Gastroesophageal sphincter (tissue), 4 donors: ENCODE measurements around the gene IBA57. TPM values are rescaled to one million over a fixed set of nuclear protein-coding genes. Genes with fewer than 3 reads are reported as not detected.
A peak's percentile ranks its signal among the peaks of the same experiment; 100 is the strongest.

Experiments
- ATAC-seq: fragments of 150-250 bp; one replicate; pipeline ENCODE4 v1.9.1; 2016; ENCODE audit warnings: mild to moderate bottlenecking, moderate library complexity
- H3K27ac ChIP-seq, 4 donors: fragments of 200-600 bp; sonication (generic) in 3 of 4; 1 replicate in 3 of 4; 2 replicates in 1 of 4; pipeline ENCODE4 v1.5.1; 2016 to 2019
- H3K27me3 ChIP-seq: fragments of 200-600 bp; sonication (generic); one replicate; pipeline ENCODE4 v1.5.1; 2019
- H3K36me3 ChIP-seq, 2 donors: fragments of 200-600 bp; sonication (generic); one replicate each; pipeline ENCODE4 v1.5.1; 2019; ENCODE audit warnings: control low read depth in 1 of 2
- H3K4me1 ChIP-seq, 3 donors: fragments of 200-600 bp; sonication (generic); 1 replicate in 2 of 3; 2 replicates in 1 of 3; pipeline ENCODE4 v1.5.1; 2016 to 2019; ENCODE audit warnings: control low read depth in 2 of 3
- H3K4me3 ChIP-seq, 2 donors: fragments of 200-600 bp; sonication (generic); one replicate each; pipeline ENCODE4 v1.5.1; 2019; ENCODE audit warnings: mild to moderate bottlenecking in 1 of 2, moderate library complexity in 1 of 2
- H3K9me3 ChIP-seq, 3 donors: fragments of 200-600 bp; sonication (generic); one replicate each; pipeline ENCODE4 v1.5.1; 2017 to 2019; ENCODE audit warnings: control low read depth in 2 of 3
- EP300 ChIP-seq: sonication (generic); formaldehyde crosslinking; IDR thresholded peaks from one replicate; pipeline ENCODE4 v1.6.1; 2017; ENCODE audit warnings: antibody characterized with exemption, mild to moderate bottlenecking
- POLR2A ChIP-seq, 2 donors: fragments of 450-650 bp; IDR thresholded peaks; one replicate each; pipeline ENCODE4 v1.6.1; 2017; ENCODE audit warnings: antibody characterized with exemption in 2 of 2, mild to moderate bottlenecking in 2 of 2, moderate library complexity in 1 of 2
- POLR2AphosphoS5 ChIP-seq: sonication (generic); formaldehyde crosslinking; IDR thresholded peaks from one replicate; pipeline ENCODE4 v1.6.1; 2017; ENCODE audit warnings: antibody characterized with exemption
- WGBS, 2 donors: methylation state at CpG; one replicate each; pipeline ENCODE4 v1.1.5; 2018; ENCODE audit warnings: low coverage in 1 of 2; 5-methylcytosine and 5-hydroxymethylcytosine counted together
- total RNA-seq, 4 donors: library from RNA; depleted of rRNA; stranded (reverse); fragments of >200 nt; gene quantifications; one replicate each; pipeline ENCODE4 v1.1.0, GENCODE V29; 2016
- TF ChIP-seq, protein P1 (sequence below), 4 experiments: fragments of 200-600 bp in 2 of 4; fragments of 450-650 bp in 2 of 4; sonication (generic) in 1 of 4; IDR thresholded peaks; one replicate each; pipeline ENCODE4 v1.5.1; 2017 to 2019; ENCODE audit warnings: antibody characterized with exemption in 4 of 4, mild to moderate bottlenecking in 2 of 4, moderate library complexity in 2 of 4

Gene IBA57
- total RNA-seq, 4 donors from 2014 or later: 4.2 to 11.3 (median 7.4) TPM

GRCh38 chr1:228134591-228134990 lies 31.0 kb upstream of the IBA57 start:
- H3K4me1 ChIP-seq: peaks cover 0 to 15% (median 0%) of the 10 kb centered on the region in 3 donors
- no peak overlapping the region for H3K27ac ChIP-seq
- no peak for ATAC-seq
- no peaks in the 10 kb centered on the region for H3K36me3 ChIP-seq
- 66 to 80% methylated on average over 3 to 9 of the region's 12 CpGs for WGBS, 2 donors
- no peak overlapping the region for H3K4me3 ChIP-seq
- H3K27me3 ChIP-seq: peaks cover 19% of the 10 kb centered on the region
- TF ChIP-seq, protein P1, sequence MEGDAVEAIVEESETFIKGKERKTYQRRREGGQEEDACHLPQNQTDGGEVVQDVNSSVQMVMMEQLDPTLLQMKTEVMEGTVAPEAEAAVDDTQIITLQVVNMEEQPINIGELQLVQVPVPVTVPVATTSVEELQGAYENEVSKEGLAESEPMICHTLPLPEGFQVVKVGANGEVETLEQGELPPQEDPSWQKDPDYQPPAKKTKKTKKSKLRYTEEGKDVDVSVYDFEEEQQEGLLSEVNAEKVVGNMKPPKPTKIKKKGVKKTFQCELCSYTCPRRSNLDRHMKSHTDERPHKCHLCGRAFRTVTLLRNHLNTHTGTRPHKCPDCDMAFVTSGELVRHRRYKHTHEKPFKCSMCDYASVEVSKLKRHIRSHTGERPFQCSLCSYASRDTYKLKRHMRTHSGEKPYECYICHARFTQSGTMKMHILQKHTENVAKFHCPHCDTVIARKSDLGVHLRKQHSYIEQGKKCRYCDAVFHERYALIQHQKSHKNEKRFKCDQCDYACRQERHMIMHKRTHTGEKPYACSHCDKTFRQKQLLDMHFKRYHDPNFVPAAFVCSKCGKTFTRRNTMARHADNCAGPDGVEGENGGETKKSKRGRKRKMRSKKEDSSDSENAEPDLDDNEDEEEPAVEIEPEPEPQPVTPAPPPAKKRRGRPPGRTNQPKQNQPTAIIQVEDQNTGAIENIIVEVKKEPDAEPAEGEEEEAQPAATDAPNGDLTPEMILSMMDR (IDR thresholded peaks at IDR 0.05): no peak
- TF ChIP-seq POLR2A (IDR thresholded peaks at IDR 0.05) (no peak), EP300 (no peak), POLR2AphosphoS5 (no peak)
- no peaks in the 10 kb centered on the region for H3K9me3 ChIP-seq

- H3K27ac ChIP-seq: no peak overlapping the region
- H3K27me3 ChIP-seq: peaks cover 11% of the 10 kb centered on the region
- no peak overlapping the region for H3K4me3 ChIP-seq
- H3K36me3 ChIP-seq: peaks cover 0 to 6% of the 10 kb centered on the region in 2 donors
- WGBS, 2 donors: 50 to 57% methylated on average over 1 of the region's 1 CpG
- no peak for ATAC-seq
- no peak for TF ChIP-seq POLR2AphosphoS5
- TF ChIP-seq, protein P1 (IDR thresholded peaks at IDR 0.05): no peak
- TF ChIP-seq POLR2A (IDR thresholded peaks at IDR 0.05): no peak
- TF ChIP-seq EP300: no peak
- no peaks in the 10 kb centered on the region for H3K9me3 ChIP-seq
- H3K4me1 ChIP-seq: peaks cover 2 to 22% (median 11%) of the 10 kb centered on the region in 3 donors
These were observed 28.7 kb upstream of the IBA57 start for GRCh38 chr1:228136901-228137300.

DNA sequence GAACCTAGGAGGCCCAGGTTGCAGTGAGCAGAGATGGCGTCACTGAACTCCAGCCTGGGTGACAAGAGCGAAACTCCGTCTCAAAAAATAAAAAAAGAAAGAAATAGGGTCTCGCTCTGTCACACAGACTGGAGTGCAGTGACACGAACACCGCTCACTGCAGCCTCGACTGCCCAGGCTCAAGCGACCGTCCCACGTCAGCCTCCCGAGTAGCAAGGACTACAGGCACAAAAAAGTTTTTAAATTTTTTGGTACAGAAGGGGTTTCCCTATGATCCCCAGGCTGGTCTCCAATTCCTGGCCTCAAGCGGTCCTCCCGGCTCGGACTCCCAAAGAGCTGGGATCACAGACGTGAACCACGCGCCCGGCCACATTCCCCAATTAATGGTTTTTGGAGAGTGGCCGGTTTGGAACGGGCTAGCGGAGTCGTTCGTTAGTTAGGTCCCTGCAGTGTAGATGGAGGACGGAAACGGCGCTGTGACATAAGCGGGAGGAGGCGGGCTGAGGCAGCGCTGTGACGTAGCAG lies 26.1 kb upstream of the IBA57 start:
- Histone ChIP-seq H3K27ac (peak overlapping the region; percentile 31 to 99 (median 95)), H3K4me3 (peak overlapping the region; percentile 70 to 72), H3K27me3 (peaks cover 7% of the 10 kb centered on the region), H3K4me1 (peaks cover 6 to 48% (median 31%) of the 10 kb centered on the region in 3 donors), H3K36me3 (peaks cover 0 to 10% of the 10 kb centered on the region in 2 donors), H3K9me3 (no peaks in the 10 kb centered on the region)
- WGBS, 2 donors: 50 to 60% methylated on average over 4 to 8 of the region's 30 CpGs
- TF ChIP-seq POLR2A (IDR thresholded peaks at IDR 0.05) (no peak), EP300 (no peak), POLR2AphosphoS5 (no peak)
- TF ChIP-seq, protein P1 (IDR thresholded peaks at IDR 0.05): no peak
- ATAC-seq: no peak

- TF ChIP-seq EP300 (no peak), POLR2A (IDR thresholded peaks at IDR 0.05) (peak; percentile 97 to 98), POLR2AphosphoS5 (peak; percentile 91)
- TF ChIP-seq, protein P1 (IDR thresholded peaks at IDR 0.05): peak in 3 of 4 experiments; percentile 26 to 49 (median 35)
These were observed 25.5 kb upstream of the IBA57 start, which contains the start of gene GUK1 for GRCh38 chr1:228139931-228140723. TSS of gene GUK1 (plus strand) at chr1:228140279. CDS start at chr1:228140303, 24 bp downstream.

More at GRCh38 chr1:228139931-228140723, 25.5 kb upstream of the IBA57 start, which contains the start of gene GUK1:
- Histone ChIP-seq H3K4me1 (peaks cover 6 to 55% (median 36%) of the 10 kb centered on the region in 3 donors), H3K27ac (peak within 1 kb of the TSS; percentile 87 to 99 (median 95)), H3K36me3 (peaks cover 0 to 13% of the 10 kb centered on the region in 2 donors), H3K4me3 (peak within 1 kb of the TSS; percentile 70 to 72), H3K9me3 (no peaks in the 10 kb centered on the region), H3K27me3 (no peaks in the 10 kb centered on the region)
- ATAC-seq: peak; percentile 96
- no CpG with 5 or more reads among the region's 95 CpGs for WGBS, 2 donors
